GM13977 (cell line): Measurements from ENCODE around the gene NXF1.

Experiments
- DNase-seq: peaks from one replicate; pipeline ENCODE4 v3.0.0; 2012; ENCODE audit warnings: low spot score
- in situ Hi-C: fragments of 300-500 bp; cut with MboI; formaldehyde crosslinking; loops from one replicate; pipeline ENCODE4 v1.12.0; 2022; ENCODE audit warnings: low sequenced_read_pairs, low pct_unique_long_range_greater_than_20kb, mixed read lengths, inconsistent platforms; ENCODE audit not compliant: unreplicated experiment
- TF ChIP-seq, protein P1 (sequence below): IDR thresholded peaks from 2 replicates; pipeline ENCODE4 v1.5.1; 2012; ENCODE audit warnings: mild to moderate bottlenecking, control low read depth; ENCODE audit not compliant: insufficient read depth; ENCODE audit errors: extremely low read depth, missing control alignments

Gene NXF1

GRCh38 chr11:62794201-62794775 is 11.0 kb downstream of the NXF1 start:
- DNase-seq: no peak
- TF ChIP-seq, protein P1, sequence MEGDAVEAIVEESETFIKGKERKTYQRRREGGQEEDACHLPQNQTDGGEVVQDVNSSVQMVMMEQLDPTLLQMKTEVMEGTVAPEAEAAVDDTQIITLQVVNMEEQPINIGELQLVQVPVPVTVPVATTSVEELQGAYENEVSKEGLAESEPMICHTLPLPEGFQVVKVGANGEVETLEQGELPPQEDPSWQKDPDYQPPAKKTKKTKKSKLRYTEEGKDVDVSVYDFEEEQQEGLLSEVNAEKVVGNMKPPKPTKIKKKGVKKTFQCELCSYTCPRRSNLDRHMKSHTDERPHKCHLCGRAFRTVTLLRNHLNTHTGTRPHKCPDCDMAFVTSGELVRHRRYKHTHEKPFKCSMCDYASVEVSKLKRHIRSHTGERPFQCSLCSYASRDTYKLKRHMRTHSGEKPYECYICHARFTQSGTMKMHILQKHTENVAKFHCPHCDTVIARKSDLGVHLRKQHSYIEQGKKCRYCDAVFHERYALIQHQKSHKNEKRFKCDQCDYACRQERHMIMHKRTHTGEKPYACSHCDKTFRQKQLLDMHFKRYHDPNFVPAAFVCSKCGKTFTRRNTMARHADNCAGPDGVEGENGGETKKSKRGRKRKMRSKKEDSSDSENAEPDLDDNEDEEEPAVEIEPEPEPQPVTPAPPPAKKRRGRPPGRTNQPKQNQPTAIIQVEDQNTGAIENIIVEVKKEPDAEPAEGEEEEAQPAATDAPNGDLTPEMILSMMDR: no peak
- in situ Hi-C loops: no loop called here

GRCh38 chr11:62792202-62792575 is 13.1 kb downstream of the NXF1 start:
- in situ Hi-C loops: no loop called here
- no peak for DNase-seq

GRCh38 chr11:62791501-62792201 is 13.6 kb downstream of the NXF1 start, which contains the start of gene TMEM223:
TMEM223 (minus strand) TSS chr11:62792006; CDS start chr11:62791994, 12 bp downstream.
- TF ChIP-seq, protein P1: no peak
- in situ Hi-C loops: no loop called here
- peak; percentile 92 for DNase-seq

More at GRCh38 chr11:62792202-62792575, 13.1 kb downstream of the NXF1 start:
- TF ChIP-seq, protein P1: no peak

- TF ChIP-seq, protein P1: no peak
- no peak for DNase-seq
- in situ Hi-C loops: no loop called here
Measured at GRCh38 chr11:62789576-62789975, 15.7 kb downstream of the NXF1 start.

DNA sequence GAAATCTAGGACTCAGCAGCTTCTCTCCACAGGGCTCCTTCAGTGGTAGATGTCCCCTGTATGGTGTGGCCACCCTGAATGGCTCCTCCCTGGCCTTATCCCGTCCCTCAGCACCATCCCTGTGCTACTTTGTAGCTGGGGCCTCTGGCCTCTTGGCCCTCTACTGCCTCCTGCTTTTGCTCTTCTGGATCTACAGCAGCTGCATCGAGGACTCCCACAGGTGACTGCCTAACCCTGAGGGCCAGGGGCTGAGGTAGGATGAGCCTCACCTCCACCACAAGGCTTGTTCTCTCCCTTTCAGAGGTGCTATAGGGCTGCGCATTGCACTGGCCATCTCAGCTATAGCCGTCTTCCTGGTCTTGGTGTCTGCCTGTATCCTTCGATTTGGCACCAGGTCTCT is 16.2 kb downstream of the NXF1 start:
- no peak for DNase-seq
- TF ChIP-seq, protein P1: no peak
- in situ Hi-C loops: no loop called here

GRCh38 chr11:62787005-62787759 is 18.1 kb downstream of the NXF1 start, which contains the start of gene TMEM179B:
TMEM179B (plus strand) TSS chr11:62787402; CDS start chr11:62787432, 30 bp downstream.
- in situ Hi-C loops: no loop called here
- peak; percentile 98 for DNase-seq
- TF ChIP-seq, protein P1: peak; percentile 68
